H9 (cell line): ENCODE results near the gene TUBB2A. TPM values are rescaled to one million over a fixed set of nuclear protein-coding genes. Genes with fewer than 3 reads are reported as not detected.

Source experiments
- DNase-seq: peaks from one replicate; pipeline ENCODE4 v3.0.0-alpha.2; 2017
- H2AFZ ChIP-seq: one replicate; pipeline ENCODE4 v1.6.1; 2013; ENCODE audit warnings: mild to moderate bottlenecking, low read length, control low read depth, moderate library complexity
- H2AK5ac ChIP-seq: 2 replicates; pipeline ENCODE4 v1.6.1; 2013; ENCODE audit warnings: low read length, control low read depth, mixed read lengths; ENCODE audit not compliant: insufficient read length
- H2BK120ac ChIP-seq: one replicate; pipeline ENCODE4 v1.6.1; 2013; ENCODE audit warnings: low read depth, mild to moderate bottlenecking, low read length, control low read depth, inconsistent platforms; ENCODE audit not compliant: poor library complexity, severe bottlenecking
- H2BK12ac ChIP-seq: 2 replicates; pipeline ENCODE4 v1.6.1; 2013; ENCODE audit warnings: low read length, control low read depth, mixed read lengths, low read depth; ENCODE audit not compliant: insufficient read length
- H2BK15ac ChIP-seq: 2 replicates; pipeline ENCODE4 v1.6.1; 2013; ENCODE audit warnings: low read depth, low read length, control low read depth
- H2BK20ac ChIP-seq: one replicate; pipeline ENCODE4 v1.6.1; 2013; ENCODE audit warnings: low read depth, mild to moderate bottlenecking, low read length, control low read depth, inconsistent platforms; ENCODE audit not compliant: poor library complexity, severe bottlenecking
- H2BK5ac ChIP-seq: 2 replicates; pipeline ENCODE4 v1.6.1; 2013; ENCODE audit warnings: low read length, control low read depth, mixed read lengths; ENCODE audit not compliant: insufficient read length
- H3K14ac ChIP-seq: 2 replicates; pipeline ENCODE4 v1.6.1; 2013; ENCODE audit warnings: low read length, control low read depth; ENCODE audit not compliant: insufficient read depth
- H3K18ac ChIP-seq: 2 replicates; pipeline ENCODE4 v1.6.1; 2013; ENCODE audit warnings: low read depth, mild to moderate bottlenecking, mixed read lengths, low read length, control low read depth; ENCODE audit not compliant: insufficient read length
- H3K23ac ChIP-seq: 2 replicates; pipeline ENCODE4 v1.6.1; 2013; ENCODE audit warnings: low read length, control low read depth, mixed read lengths, low read depth; ENCODE audit not compliant: insufficient read length
- H3K23me2 ChIP-seq: 2 replicates; pipeline ENCODE4 v1.6.1; 2013; ENCODE audit warnings: low read depth, mild to moderate bottlenecking, mixed read lengths, low read length, control low read depth; ENCODE audit not compliant: insufficient read length, poor library complexity, severe bottlenecking
- H3K27ac ChIP-seq: 2 replicates; pipeline ENCODE4 v1.5.1; 2013; ENCODE audit warnings: low read length, control low read depth, mixed read lengths, low read depth; ENCODE audit not compliant: insufficient read length
- H3K27me3 ChIP-seq: 2 replicates; pipeline ENCODE4 v1.6.1; 2013; ENCODE audit warnings: low read length, control low read depth, inconsistent platforms; ENCODE audit not compliant: insufficient read depth
- H3K4ac ChIP-seq: 2 replicates; pipeline ENCODE4 v1.6.1; 2013; ENCODE audit warnings: low read depth, mild to moderate bottlenecking, control low read depth, inconsistent platforms, low read length, moderate library complexity
- H3K4me1 ChIP-seq: 2 replicates; pipeline ENCODE4 v1.6.1; 2013; ENCODE audit warnings: low read length, control low read depth, inconsistent platforms; ENCODE audit not compliant: insufficient read depth
- H3K4me2 ChIP-seq: 2 replicates; pipeline ENCODE4 v1.6.1; 2013; ENCODE audit warnings: low read length, control low read depth, mixed read lengths; ENCODE audit not compliant: insufficient read length, insufficient read depth
- H3K56ac ChIP-seq: 2 replicates; pipeline ENCODE4 v1.6.1; 2013; ENCODE audit warnings: low read depth, mild to moderate bottlenecking, mixed read lengths, low read length, control low read depth; ENCODE audit not compliant: insufficient read length
- H3K79me1 ChIP-seq: 2 replicates; pipeline ENCODE4 v1.6.1; 2013; ENCODE audit warnings: low read depth, mild to moderate bottlenecking, moderate library complexity, low read length, control low read depth, inconsistent platforms; ENCODE audit not compliant: insufficient read depth, poor library complexity, severe bottlenecking
- H3K79me2 ChIP-seq: 2 replicates; pipeline ENCODE4 v1.6.1; 2013; ENCODE audit warnings: low read length, control low read depth, inconsistent platforms; ENCODE audit not compliant: insufficient read depth
- H3K9ac ChIP-seq: 2 replicates; pipeline ENCODE4 v1.6.1; 2013; ENCODE audit warnings: low read length, control low read depth, mixed read lengths; ENCODE audit not compliant: insufficient read length; ENCODE audit errors: extremely low read depth
- H3K9me3 ChIP-seq: one replicate; pipeline ENCODE4 v1.6.1; 2013; ENCODE audit warnings: low read depth, low read length, inconsistent platforms; ENCODE audit not compliant: control insufficient read depth
- H3T11ph ChIP-seq: one replicate; pipeline ENCODE4 v1.6.1; 2013; ENCODE audit warnings: mild to moderate bottlenecking, low read length, control low read depth, inconsistent platforms
- H4K20me1 ChIP-seq: one replicate; pipeline ENCODE4 v1.6.1; 2013; ENCODE audit not compliant: control insufficient read depth, insufficient read length, insufficient read depth
- H4K5ac ChIP-seq: 2 replicates; pipeline ENCODE4 v1.6.1; 2013; ENCODE audit warnings: low read depth, mild to moderate bottlenecking, mixed read lengths, low read length, control low read depth; ENCODE audit not compliant: insufficient read length
- H4K8ac ChIP-seq: replicated peaks from 2 replicates; pipeline ENCODE4 v1.6.1; 2013; ENCODE audit warnings: low read length, control low read depth, mixed read lengths, low read depth; ENCODE audit not compliant: insufficient read length
- H4K91ac ChIP-seq: 2 replicates; pipeline ENCODE4 v1.6.1; 2013; ENCODE audit warnings: low read depth, mild to moderate bottlenecking, moderate library complexity, mixed read lengths, low read length, control low read depth; ENCODE audit not compliant: insufficient read length
- H3K27ac Mint-ChIP-seq, 3 experiments: 2 replicates in 2 of 3; 3 replicates in 1 of 3; pipeline ENCODE4 v1.8.0; 2020 to 2021; ENCODE audit warnings: mixed read lengths in 3 of 3, mild to moderate bottlenecking in 1 of 3, moderate library complexity in 1 of 3
- H3K27me3 Mint-ChIP-seq: 2 replicates; pipeline ENCODE4 v1.8.0; 2021; ENCODE audit warnings: low read depth, mild to moderate bottlenecking, moderate library complexity, mixed read lengths
- H3K36me3 Mint-ChIP-seq, 3 experiments: 2 replicates in 2 of 3; 3 replicates in 1 of 3; pipeline ENCODE4 v1.8.0; 2020 to 2021; ENCODE audit warnings: low read depth in 3 of 3, mixed read lengths in 3 of 3; ENCODE audit not compliant: insufficient read depth in 1 of 3
- H3K4me1 Mint-ChIP-seq, 2 experiments: 2 replicates each; pipeline ENCODE4 v1.8.0; 2020; ENCODE audit warnings: mixed read lengths in 2 of 2
- H3K4me3 Mint-ChIP-seq, 2 experiments: 2 replicates in 1 of 2; 3 replicates in 1 of 2; pipeline ENCODE4 v1.8.0; 2020 to 2021; ENCODE audit warnings: mild to moderate bottlenecking in 2 of 2, mixed read lengths in 2 of 2, moderate library complexity in 1 of 2
- H3K9me3 Mint-ChIP-seq, 2 experiments: 2 replicates in 1 of 2; 3 replicates in 1 of 2; pipeline ENCODE4 v1.8.0; 2020; ENCODE audit warnings: mild to moderate bottlenecking in 2 of 2, mixed read lengths in 2 of 2, moderate library complexity in 1 of 2
- WGBS: extraction: QIAGEN DNeasy Blood & Tissue Kit; methylation state at CpG from one replicate; pipeline ENCODE4 v1.1.7; 2013; ENCODE audit warnings: missing lambda C conversion rate, low lambda C conversion rate, mixed read lengths; ENCODE audit not compliant: insufficient read length; ENCODE audit errors: extremely low coverage; 5-methylcytosine and 5-hydroxymethylcytosine counted together
- total RNA-seq: library from RNA; stranded (reverse); gene quantifications from 2 replicates; pipeline ENCODE4 v1.2.1, GENCODE V29; 2021
- TF ChIP-seq, protein P1 (sequence below): fragments of 200-600 bp; sonication (generic); conservative IDR thresholded peaks from 3 replicates; pipeline ENCODE4 v1.8.0; 2021; ENCODE audit warnings: antibody characterized with exemption, mild to moderate bottlenecking

The TUBB2A gene
- total RNA-seq, 1 experiment from 2014 or later: 258 TPM

DNA sequence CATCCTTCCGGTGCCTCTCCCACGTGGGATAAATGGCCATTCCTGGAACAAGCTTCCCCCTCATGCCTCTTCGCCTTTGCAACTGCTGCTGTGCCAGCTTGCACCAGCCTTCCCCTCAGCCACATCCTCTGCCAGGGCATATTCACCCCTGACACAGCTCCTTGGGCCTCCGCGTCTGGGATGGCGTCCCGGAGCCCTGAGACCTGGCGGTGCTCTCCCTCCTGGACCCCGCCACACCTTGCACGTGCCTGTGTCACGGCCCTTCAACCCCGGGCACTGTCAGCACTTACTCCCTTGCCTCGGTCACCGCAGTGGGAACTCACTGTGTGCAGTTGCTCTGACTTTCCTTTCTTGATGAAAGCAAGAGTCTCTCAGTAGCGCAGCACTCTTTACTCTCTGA is 25.6 kb downstream of the TUBB2A start:
- no peak overlapping the region for H4K91ac ChIP-seq
- no peaks in the 10 kb centered on the region for H3K4me1 ChIP-seq
- no peaks in the 10 kb centered on the region for H3K79me1 ChIP-seq
- no peaks in the 10 kb centered on the region for H3K27me3 ChIP-seq
- no peak overlapping the region for H3K4me2 ChIP-seq
- DNase-seq: no peak
- Mint-ChIP-seq H3K36me3 (peaks cover 30 to 89% (median 82%) of the 10 kb centered on the region in 3 experiments), H3K27me3 (no peaks in the 10 kb centered on the region), H3K27ac (peak overlapping the region in 1 of 3 experiments; percentile 87; a peak in 4 of 7 replicates), H3K4me1 (peaks cover 12 to 18% of the 10 kb centered on the region in 2 experiments), H3K4me3 (no peak overlapping the region), H3K9me3 (no peaks in the 10 kb centered on the region)
- H2BK20ac ChIP-seq: no peak overlapping the region
- H4K5ac ChIP-seq: no peak overlapping the region
- no peak overlapping the region for H3K27ac ChIP-seq
- no peak overlapping the region for H3K4ac ChIP-seq
- no peak overlapping the region for H3K18ac ChIP-seq
- TF ChIP-seq, protein P1, sequence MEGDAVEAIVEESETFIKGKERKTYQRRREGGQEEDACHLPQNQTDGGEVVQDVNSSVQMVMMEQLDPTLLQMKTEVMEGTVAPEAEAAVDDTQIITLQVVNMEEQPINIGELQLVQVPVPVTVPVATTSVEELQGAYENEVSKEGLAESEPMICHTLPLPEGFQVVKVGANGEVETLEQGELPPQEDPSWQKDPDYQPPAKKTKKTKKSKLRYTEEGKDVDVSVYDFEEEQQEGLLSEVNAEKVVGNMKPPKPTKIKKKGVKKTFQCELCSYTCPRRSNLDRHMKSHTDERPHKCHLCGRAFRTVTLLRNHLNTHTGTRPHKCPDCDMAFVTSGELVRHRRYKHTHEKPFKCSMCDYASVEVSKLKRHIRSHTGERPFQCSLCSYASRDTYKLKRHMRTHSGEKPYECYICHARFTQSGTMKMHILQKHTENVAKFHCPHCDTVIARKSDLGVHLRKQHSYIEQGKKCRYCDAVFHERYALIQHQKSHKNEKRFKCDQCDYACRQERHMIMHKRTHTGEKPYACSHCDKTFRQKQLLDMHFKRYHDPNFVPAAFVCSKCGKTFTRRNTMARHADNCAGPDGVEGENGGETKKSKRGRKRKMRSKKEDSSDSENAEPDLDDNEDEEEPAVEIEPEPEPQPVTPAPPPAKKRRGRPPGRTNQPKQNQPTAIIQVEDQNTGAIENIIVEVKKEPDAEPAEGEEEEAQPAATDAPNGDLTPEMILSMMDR: no peak
- H2BK120ac ChIP-seq: no peak overlapping the region
- no peak overlapping the region for H2AK5ac ChIP-seq
- H3K79me2 ChIP-seq: no peaks in the 10 kb centered on the region
- H3K14ac ChIP-seq: no peak overlapping the region
- no peak overlapping the region for H2BK15ac ChIP-seq
- no peaks in the 10 kb centered on the region for H4K20me1 ChIP-seq
- no peak overlapping the region for H4K8ac ChIP-seq
- H3K9me3 ChIP-seq: no peaks in the 10 kb centered on the region
- no peaks in the 10 kb centered on the region for H3K23me2 ChIP-seq
- WGBS: no CpG with 5 or more reads among the region's 15 CpGs
- no peak overlapping the region for H3K23ac ChIP-seq
- no peak overlapping the region for H2BK12ac ChIP-seq
- no peak overlapping the region for H3T11ph ChIP-seq
- no peak overlapping the region for H3K56ac ChIP-seq
- H2AFZ ChIP-seq: no peak overlapping the region
- H3K9ac ChIP-seq: no peak overlapping the region
- H2BK5ac ChIP-seq: no peak overlapping the region
